Activated naive CD4-positive, alpha-beta T cell treated with anti-CD3 and anti-CD28 coated beads, Interleukin-2, amount 50 U/mL, for 72 hours (primary cell): ENCODE measurements around the gene SHISA2. TPM values are rescaled to one million over a fixed set of nuclear protein-coding genes. Genes with fewer than 3 reads are reported as not detected.

Experiments
- ATAC-seq, 2 donors: fragments of 150-1000 bp; cut with Tn5 transposase; 2 replicates each; pipeline ENCODE4 v1.10.0; 2021; ENCODE audit warnings: mild to moderate bottlenecking in 2 of 2, moderate library complexity in 2 of 2
- DNase-seq, 2 donors: peaks; one replicate each; pipeline ENCODE4 v3.0.0; 2021 to 2022; ENCODE audit warnings: low spot score in 2 of 2
- H3K27ac Mint-ChIP-seq, 2 donors: one replicate each; pipeline ENCODE4 v1.8.0; 2022; ENCODE audit warnings: mild to moderate bottlenecking in 2 of 2, mixed read lengths in 2 of 2
- H3K36me3 Mint-ChIP-seq, 2 donors: one replicate each; pipeline ENCODE4 v1.8.0; 2022; ENCODE audit warnings: mixed read lengths in 2 of 2
- H3K9me3 Mint-ChIP-seq, 2 donors: one replicate each; pipeline ENCODE4 v1.8.0; 2022; ENCODE audit warnings: mixed read lengths in 2 of 2
- total RNA-seq, 2 donors: library from RNA; stranded (reverse); gene quantifications; one replicate each; pipeline ENCODE4 v1.2.3, GENCODE V29; 2022

Gene SHISA2
- total RNA-seq, 2 donors from 2014 or later: 0.16 to 0.58 TPM

DNA sequence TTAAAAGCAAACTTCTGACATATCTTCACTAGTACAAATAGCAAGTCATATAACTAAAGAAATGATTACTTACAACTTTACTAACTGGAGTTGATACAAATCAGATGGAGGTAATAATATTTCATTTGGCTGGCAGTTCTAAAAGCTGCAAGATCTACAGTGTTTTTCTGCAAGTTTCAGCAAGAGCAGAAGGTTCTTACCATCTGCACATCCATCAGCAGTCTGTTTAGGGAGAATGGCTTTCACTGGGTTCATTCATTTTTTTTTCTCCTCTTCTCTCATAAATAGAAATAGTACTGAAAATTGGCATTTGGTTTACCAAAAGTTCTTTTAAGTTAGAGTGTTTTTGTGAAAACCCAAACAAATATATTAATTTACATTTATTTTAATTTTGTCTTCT, 3.1 kb upstream of the SHISA2 start:
- DNase-seq (no peak), ATAC-seq (no peak)
- no peaks in the 10 kb centered on the region for H3K9me3 Mint-ChIP-seq
- H3K27ac Mint-ChIP-seq: no peak overlapping the region
- H3K36me3 Mint-ChIP-seq: no peaks in the 10 kb centered on the region

DNA sequence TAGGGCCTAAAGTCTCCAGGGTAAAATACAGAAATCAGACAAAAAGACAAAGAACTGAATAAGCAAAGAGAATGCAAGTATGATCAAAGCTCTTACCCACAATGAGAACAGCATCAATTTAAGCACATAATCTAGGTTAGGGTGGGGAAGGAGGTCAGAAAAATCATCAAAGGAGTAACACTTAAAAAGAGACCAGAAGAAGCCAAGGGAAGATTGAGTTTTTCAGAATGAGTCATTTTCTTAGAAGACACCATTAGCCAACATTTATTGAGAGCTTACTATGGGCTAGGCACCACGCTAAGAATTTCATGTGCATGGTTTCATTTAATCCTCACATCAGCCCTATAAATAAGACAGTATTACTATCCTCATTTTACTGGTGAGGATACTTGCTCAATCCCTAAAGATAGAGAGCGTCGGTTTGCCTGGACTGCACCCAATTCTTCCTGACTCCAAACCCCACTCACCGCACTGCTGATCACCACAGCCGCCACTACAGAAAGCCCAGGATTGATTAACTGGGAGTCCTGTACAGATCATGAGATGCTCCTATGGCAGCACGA, 1.7 kb upstream of the SHISA2 start:
- no peaks in the 10 kb centered on the region for H3K9me3 Mint-ChIP-seq
- ATAC-seq (peak; percentile 36 to 40), DNase-seq (no peak)
- H3K27ac Mint-ChIP-seq: no peak overlapping the region
- no peaks in the 10 kb centered on the region for H3K36me3 Mint-ChIP-seq

DNA sequence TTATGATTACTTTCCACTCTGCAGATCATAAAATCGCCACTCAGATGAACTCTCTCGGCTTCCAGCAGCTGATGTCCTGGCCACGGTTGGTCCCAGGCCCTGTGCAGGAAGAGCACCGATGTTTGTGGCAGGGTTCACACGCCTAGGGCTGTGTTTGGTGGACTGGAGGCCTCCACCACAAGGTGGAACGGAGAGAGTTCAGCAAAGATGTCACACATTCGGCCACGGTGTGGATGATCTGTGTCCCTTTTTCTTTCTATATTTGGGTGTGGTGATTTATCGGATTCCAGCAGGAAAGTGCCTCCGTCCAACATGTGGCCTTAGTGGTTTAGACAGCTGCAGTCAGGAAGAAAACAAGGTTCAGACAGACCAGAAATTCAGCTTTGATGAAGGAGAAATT, 521 bp upstream of the SHISA2 start:
- Mint-ChIP-seq H3K9me3 (no peaks in the 10 kb centered on the region), H3K36me3 (no peaks in the 10 kb centered on the region), H3K27ac (no peak overlapping the region)
- DNase-seq (no peak), ATAC-seq (no peak)

DNA sequence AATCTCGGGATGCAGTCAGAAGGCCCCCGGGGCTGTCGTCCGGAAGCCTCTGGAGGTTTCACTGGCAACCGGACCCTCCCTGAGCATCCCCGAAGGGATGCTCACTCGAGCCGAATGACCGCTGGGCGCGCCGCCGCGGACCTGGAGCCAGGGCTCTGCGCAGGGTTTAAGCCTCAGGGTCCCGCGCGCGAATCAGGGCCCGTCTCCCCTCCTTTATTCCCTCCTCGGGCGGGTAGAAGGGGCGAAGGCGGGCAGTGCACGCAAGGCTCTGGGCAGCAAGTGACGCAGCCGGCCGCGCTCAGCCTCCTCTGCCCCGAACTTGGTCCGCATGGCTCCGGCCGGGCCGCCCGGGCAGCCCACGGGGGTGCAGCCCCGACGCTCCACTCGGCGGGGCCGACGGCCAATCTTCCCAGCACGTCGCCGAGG, 572 bp downstream of the SHISA2 start:
- DNase-seq: peak in 1 of 2 donors; percentile 10
- H3K27ac Mint-ChIP-seq: no peak overlapping the region
- H3K36me3 Mint-ChIP-seq: no peaks in the 10 kb centered on the region
- no peaks in the 10 kb centered on the region for H3K9me3 Mint-ChIP-seq
- peak; percentile 17 to 30 for ATAC-seq

DNA sequence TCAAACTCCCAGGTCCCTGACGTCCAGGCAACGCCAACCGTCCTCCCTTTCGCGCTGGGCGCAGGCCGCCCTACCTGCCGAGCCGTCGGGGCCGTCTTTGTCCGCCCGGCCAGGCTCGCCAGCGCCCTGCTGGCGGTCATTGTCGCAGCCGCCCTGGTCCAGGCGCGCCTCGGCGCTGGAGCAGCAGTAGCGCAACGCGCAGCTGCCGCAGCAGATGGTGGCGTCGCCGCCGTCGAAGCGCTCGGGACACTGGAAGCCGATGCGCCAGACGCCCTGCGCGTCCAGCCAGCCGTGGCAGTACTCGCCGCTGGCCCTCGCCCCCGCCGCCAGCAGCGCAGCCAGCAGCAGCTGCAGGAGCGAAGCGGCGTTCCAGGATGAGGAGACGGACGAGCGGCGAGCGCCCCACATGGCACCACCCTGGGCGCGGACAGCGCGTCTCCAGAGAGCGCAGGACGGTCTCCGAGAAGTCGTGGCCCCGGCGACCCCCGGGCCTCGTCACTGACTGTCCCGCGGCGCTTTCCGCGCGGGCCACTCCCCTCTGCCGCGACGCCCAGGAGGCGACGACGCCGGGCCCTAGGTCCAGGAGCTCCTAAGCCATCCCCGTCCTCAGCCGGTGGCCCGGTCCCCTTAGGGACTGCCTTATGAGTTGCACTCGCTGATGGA, 1.1 kb downstream of the SHISA2 start:
- DNase-seq: peak in 1 of 2 donors; percentile 11
- H3K9me3 Mint-ChIP-seq: no peaks in the 10 kb centered on the region
- ATAC-seq: peak; percentile 21 to 23
- H3K36me3 Mint-ChIP-seq: no peaks in the 10 kb centered on the region
- no peak overlapping the region for H3K27ac Mint-ChIP-seq

DNA sequence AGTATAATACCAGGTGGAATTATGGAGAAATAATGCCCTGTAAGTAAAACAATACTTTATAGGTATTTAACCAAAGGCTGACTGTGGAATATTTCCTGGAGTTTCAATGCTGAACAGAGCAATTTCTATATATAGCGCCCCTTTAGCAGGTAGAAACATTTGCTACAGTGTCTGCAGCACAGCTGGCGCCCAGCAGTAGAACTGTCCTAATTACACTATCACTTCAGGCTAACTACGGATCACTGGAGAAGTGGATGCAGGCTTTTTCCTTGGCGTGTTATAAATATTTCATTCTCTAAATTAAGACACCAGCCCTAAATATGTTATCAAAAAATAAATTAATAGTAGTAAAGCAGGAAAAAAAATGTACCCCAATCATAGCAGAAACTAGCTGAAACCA, 3.1 kb downstream of the SHISA2 start:
- Mint-ChIP-seq H3K27ac (no peak overlapping the region), H3K9me3 (no peaks in the 10 kb centered on the region), H3K36me3 (no peaks in the 10 kb centered on the region)
- DNase-seq (no peak), ATAC-seq (no peak)

DNA sequence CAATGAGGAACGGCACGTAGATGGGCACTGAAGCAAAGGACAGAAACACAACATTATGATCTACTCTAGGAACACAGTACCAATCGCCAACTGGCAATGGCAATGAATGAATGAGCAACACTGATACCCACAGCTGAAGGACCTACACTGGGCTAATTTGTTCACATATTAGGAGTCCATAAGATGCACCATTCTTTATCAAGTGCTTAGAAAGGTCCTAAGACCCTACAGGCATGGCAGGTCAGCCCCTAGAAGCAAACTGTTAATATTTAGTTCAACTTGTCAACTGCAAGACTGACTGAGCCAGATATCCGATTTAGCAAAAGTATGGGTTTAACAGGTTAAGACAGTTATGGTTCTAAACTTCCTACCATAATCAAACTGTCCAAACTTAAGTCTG, 4.8 kb downstream of the SHISA2 start:
- no peak for ATAC-seq
- Mint-ChIP-seq H3K27ac (no peak overlapping the region), H3K9me3 (no peaks in the 10 kb centered on the region), H3K36me3 (no peaks in the 10 kb centered on the region)
- DNase-seq: no peak

DNA sequence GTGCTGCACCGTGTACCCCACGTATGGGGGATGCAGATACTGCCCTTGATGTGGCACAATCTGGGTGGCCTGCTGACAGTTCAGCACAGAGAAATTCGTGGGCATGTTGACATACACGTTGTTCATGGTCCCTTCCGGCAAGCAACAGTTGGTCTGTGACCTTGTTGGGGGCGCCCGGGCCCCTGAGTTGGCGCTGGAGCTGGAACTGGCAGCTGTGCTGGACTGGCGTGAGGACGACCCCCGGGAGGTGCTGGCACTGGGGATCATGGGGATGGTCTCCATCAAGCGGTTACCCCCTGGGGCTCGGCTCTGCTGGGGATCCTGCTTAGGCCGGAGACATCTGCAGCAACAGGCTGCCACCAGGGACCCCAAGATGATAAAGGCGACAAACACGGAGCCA, 5.2 kb downstream of the SHISA2 start:
- H3K36me3 Mint-ChIP-seq: no peaks in the 10 kb centered on the region
- no peak for DNase-seq

DNA sequence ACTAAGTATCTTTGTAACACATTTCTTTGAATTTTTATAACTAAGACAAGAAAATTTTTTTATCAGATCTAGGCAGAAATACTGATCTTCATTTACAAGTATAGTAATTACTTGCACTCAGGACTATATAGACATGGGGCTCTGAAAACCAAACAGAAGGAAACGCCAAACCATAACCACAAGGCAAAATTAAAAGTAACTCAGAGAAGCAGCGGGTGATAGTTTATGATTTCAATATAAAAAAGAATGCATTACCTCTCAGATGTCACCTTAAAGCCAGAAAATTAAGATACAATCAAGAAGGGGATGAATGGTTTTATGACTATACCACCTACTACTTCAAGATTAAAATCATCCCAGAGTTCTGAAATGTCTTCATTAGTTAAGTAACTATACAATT, 6.7 kb downstream of the SHISA2 start:
- ATAC-seq: no peak

More for the DNA sequence above, 5.2 kb downstream of the SHISA2 start:
- Mint-ChIP-seq H3K27ac (no peak overlapping the region), H3K9me3 (no peaks in the 10 kb centered on the region)
- no peak for ATAC-seq

DNA sequence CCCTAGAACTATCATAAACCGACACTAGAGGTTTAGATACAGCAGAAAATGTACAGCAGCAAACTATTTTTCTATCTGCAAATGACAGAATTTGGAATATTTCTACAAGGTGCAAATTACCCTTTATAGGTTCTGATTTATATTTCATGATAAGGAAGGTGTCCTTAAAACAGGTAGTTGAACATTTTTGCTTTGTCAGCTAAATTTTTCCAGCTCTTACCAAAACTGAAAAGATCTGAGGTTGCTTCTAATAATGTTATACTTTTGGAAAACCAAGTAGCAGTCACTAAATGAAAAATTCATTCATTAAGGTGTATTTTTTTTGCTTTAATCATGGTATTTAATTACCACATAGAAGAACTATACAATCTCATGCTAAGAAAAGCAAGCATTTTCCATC, 9.0 kb downstream of the SHISA2 start:
- Mint-ChIP-seq H3K9me3 (no peaks in the 10 kb centered on the region), H3K36me3 (no peaks in the 10 kb centered on the region), H3K27ac (no peak overlapping the region)
- no peak for ATAC-seq
- no peak for DNase-seq

More for the DNA sequence above, 6.7 kb downstream of the SHISA2 start:
- H3K9me3 Mint-ChIP-seq: no peaks in the 10 kb centered on the region
- no peak for DNase-seq
- no peaks in the 10 kb centered on the region for H3K36me3 Mint-ChIP-seq
- no peak overlapping the region for H3K27ac Mint-ChIP-seq

DNA sequence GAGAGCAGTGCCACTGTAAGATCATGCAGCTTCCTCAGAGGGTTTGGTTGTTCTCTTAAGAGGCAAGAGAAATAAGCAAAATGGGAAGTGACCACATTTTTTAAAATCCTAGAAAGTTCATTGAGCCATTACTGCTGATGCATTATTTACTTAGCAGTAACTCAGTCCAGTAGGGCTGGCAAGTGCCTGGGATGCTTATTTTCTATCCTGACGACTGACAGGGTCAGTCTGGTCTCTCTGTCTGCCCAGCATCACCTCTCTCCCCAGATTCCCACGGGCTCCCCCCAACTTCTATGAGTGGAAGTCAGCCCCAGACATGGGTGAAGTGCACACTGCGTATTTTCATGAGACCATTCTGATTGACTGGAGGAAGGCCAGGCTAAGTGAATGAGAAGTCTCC, 10.4 kb downstream of the SHISA2 start:
- ATAC-seq (no peak), DNase-seq (no peak)
- Mint-ChIP-seq H3K9me3 (no peaks in the 10 kb centered on the region), H3K27ac (no peak overlapping the region), H3K36me3 (no peaks in the 10 kb centered on the region)

DNA sequence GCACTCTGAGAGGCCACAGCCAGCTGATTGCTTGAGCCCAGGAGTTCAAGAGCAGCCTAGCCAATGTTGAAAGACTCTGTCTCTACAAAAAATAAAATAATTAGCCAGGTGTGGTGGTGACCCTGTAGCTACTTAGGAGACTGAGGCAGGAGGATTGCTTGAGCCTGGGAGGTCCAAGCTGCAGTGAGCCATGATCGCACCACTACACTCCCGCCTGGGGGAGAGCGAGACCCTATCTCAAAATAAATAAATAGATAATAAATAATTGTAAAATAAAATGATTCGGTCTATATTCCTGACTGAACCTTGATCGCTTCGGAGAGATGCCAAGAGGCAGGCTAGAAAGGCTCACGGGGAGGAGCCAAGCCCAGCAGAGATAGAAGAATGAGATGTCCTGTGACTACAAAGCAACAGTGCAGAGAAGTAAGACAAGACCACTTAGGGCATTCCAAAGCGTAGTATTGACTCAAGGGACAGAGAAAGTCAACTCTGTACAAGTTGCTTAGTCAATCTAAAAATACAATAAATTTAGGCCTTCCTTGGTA, 12.8 kb downstream of the SHISA2 start:
- DNase-seq (no peak), ATAC-seq (no peak)
- H3K36me3 Mint-ChIP-seq: peaks cover 0 to 5% of the 10 kb centered on the region in 2 donors
- H3K9me3 Mint-ChIP-seq: no peaks in the 10 kb centered on the region
- H3K27ac Mint-ChIP-seq: no peak overlapping the region

DNA sequence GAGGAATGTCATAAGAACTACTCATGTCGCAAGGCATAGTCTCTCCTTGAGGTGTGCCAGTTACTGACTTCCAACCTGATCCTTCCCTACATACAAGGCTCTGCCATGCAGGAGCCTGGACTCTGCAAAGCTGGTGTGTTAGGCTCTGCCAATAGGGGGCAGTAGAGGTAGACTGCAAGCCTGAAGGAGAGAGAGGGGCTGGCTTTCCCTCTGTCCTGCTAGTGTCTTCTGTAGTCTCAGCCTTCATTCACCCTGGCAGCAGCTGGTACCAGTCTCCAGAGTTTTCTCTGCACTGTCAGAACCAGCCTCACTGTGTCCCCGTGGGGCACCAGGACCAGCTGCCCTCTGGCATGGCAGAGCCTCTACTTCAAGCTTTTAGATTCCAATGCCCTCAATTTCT, 14.5 kb downstream of the SHISA2 start:
- ATAC-seq (peak; percentile 41 to 56), DNase-seq (peak in 1 of 2 donors; percentile 44)

DNA sequence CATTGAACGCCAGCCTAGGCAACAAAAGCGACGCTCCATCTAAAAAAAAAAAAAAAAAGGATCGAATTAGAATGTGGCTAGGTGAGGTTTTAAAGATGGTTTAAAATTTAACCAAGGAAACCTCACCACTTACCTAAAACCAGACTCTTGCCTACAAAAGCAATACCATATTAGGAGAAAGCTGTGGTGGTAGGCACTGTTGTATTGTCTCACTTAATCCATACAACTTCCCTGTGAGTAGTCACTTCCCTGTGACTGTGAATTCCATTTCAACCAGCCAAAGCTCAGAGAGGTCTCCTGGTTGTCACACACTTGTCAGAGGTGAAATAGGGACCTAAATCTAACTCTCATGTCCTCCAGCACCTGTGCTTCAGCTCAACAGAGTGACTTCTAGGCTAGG, 15.4 kb downstream of the SHISA2 start:
- DNase-seq: no peak
- no peak overlapping the region for H3K27ac Mint-ChIP-seq
- H3K36me3 Mint-ChIP-seq: peaks cover 0 to 5% of the 10 kb centered on the region in 2 donors
- ATAC-seq: no peak
- peaks cover 0 to 4% of the 10 kb centered on the region in 2 donors for H3K9me3 Mint-ChIP-seq

More for the DNA sequence above, 14.5 kb downstream of the SHISA2 start:
- no peak overlapping the region for H3K27ac Mint-ChIP-seq
- no peaks in the 10 kb centered on the region for H3K9me3 Mint-ChIP-seq
- peaks cover 0 to 5% of the 10 kb centered on the region in 2 donors for H3K36me3 Mint-ChIP-seq

DNA sequence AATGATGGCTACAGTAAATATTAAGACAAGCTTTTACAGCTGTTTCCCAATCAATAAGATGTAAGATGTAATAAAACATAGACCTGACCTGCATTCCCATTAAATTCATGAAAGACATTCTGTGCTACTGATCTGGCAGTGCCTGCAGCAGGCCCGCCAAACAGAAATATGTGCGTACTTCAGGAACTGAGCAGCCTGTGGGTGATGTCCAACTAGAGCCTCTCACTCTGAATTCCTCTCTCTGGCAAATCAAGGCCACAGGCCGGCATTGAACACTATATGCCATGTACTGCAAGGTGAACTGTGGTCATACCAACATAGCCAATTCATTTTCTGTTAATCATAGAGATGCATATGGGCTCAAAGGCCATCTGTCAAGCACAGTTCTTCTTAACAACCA, 17.8 kb downstream of the SHISA2 start:
- ATAC-seq: no peak
- no peak overlapping the region for H3K27ac Mint-ChIP-seq
- H3K36me3 Mint-ChIP-seq: peaks cover 5 to 6% of the 10 kb centered on the region in 2 donors
- peaks cover 4 to 7% of the 10 kb centered on the region in 2 donors for H3K9me3 Mint-ChIP-seq
- no peak for DNase-seq

DNA sequence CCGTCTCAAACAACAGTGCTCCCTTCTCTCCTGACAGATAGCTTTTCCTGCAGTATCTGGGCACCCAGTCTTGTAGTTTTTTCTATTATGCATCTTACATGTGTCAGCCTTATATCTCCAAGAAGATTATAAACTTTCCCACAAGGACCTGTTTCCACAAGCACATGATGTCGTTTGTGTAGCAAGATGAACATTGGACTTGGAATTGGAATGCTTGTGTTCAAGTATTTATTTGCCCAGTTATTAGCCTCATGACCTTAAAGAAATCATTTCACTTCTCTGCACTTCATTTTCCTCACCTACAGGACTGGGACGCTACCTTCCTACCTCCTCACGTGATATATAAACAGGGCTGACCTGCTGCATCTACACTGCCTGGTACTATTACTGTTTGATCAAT, 21.5 kb downstream of the SHISA2 start:
- Mint-ChIP-seq H3K36me3 (peaks cover 0 to 6% of the 10 kb centered on the region in 2 donors), H3K27ac (no peak overlapping the region), H3K9me3 (peaks cover 4 to 7% of the 10 kb centered on the region in 2 donors)
- DNase-seq: no peak
- no peak for ATAC-seq

DNA sequence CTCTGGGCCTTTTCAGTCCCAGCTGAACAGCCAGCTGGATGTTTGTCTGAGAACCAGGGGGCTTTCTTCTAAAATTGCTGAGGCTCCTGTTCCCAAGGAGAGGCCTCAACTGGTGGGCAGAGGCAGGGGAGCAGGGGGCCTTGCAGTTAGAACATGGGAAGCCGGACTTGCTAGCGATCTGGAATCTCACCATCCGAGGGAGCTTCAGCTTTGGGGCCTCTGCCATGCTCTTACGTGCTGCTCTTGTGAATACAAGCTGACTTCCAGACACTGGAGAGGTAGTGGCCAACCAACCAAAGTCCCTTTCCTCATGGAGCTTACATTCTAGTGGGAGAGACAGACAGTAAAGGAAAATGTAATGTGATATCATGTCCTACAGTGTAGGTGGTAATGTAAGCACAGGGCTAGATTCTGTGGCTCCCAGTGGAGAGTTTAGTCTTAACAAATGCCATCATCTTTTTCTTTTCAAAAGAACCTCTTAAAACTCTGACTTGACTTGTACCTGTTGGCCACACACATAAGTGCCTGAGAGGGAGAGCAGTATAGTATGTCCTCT, 22.2 kb downstream of the SHISA2 start:
- Mint-ChIP-seq H3K27ac (no peak overlapping the region), H3K36me3 (peaks cover 0 to 6% of the 10 kb centered on the region in 2 donors), H3K9me3 (peaks cover 4 to 7% of the 10 kb centered on the region in 2 donors)
- DNase-seq (no peak), ATAC-seq (no peak)

DNA sequence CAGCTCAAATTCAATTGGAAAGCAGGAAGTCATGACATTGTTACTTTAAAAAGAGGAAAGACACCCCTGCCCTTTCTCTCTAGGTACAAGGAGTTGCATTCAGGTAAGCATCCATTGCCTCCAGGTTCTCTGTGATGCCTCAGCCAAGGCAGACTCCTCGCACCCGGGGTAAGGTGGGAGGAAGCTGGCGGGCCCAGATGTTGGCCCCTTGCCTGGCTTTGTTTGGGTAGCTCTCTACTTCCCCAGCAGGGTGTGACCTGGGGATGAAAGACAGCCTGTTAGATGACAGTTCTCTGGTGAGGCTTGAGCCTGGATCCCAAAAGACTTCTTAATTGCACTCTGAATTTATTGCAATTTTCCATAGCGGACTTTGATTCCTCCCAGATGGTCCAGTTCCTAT, 25.6 kb downstream of the SHISA2 start:
- DNase-seq: no peak
- Mint-ChIP-seq H3K27ac (no peak overlapping the region), H3K36me3 (peaks cover 3 to 10% of the 10 kb centered on the region in 2 donors), H3K9me3 (peaks cover 5 to 8% of the 10 kb centered on the region in 2 donors)
- ATAC-seq: no peak
